HL-60/S4 treated with phorbol 12-myristate 13-acetate at 8.2 ng/mL for 4 days and 3 days (cell line): ENCODE results near the gene CACNA1D.

Source experiments
- in situ Hi-C: fragments of 300-500 bp; cut with MboI; formaldehyde crosslinking; loops from 2 replicates; pipeline ENCODE4 v1.15.0; 2022; ENCODE audit warnings: low sequenced_read_pairs

CACNA1D gene

DNA sequence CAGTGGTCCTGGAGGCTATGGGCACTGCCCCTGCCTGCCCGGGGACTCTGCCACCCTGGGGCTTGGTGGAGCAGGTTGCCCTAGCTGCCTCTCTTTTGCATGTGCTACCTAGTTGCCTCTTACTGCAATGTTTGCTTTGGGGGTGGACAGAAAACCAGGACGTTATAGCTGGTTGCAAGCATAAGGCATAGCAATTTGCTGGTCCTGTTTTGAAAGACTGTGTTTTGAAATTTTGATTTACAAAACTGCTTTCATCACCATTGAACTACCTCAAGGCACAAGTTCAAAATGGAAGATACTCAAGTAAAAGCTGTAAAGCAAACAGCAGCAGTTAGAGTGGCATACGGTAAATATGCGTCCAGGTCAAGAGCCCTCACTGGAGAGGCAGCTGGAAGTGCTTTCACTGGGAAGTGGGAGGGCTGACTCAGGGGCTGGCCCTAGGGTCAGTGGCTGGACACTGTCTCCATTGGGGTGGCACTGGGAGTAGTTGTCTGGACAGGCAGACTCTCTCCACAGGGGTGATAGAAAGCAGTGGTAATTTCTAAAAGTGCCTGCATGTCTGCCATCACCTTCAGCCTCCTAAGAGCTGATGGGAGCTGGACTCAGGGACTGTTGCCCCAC is 213.7 kb downstream of the CACNA1D start:
- in situ Hi-C loops: loop anchor here (25.0 kb wide), 1 partner anchor 596 kb away; no protein-coding TSS in a partner anchor

DNA sequence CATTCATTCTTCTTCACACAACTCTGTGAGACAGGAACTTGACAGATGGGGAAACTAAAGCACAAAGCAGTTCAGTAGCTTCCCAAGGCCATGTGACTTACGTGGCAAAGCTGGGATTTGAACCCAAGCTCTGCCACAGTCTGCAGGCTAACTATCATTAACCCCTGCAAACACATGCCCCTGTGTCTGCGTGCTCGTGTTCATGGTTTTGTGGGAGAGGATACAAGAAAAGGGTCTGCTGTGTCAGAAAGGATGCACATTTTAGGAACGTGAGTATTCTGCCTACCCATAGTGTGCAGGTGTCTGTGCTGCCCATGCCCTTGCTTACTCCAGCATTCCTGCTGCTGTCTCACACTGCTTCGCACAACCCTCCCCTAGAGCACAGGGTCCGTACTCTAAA is 214.8 kb downstream of the CACNA1D start:
- in situ Hi-C loops: loop anchor here (25.0 kb wide), 1 partner anchor 597 kb away; no protein-coding TSS in a partner anchor

DNA sequence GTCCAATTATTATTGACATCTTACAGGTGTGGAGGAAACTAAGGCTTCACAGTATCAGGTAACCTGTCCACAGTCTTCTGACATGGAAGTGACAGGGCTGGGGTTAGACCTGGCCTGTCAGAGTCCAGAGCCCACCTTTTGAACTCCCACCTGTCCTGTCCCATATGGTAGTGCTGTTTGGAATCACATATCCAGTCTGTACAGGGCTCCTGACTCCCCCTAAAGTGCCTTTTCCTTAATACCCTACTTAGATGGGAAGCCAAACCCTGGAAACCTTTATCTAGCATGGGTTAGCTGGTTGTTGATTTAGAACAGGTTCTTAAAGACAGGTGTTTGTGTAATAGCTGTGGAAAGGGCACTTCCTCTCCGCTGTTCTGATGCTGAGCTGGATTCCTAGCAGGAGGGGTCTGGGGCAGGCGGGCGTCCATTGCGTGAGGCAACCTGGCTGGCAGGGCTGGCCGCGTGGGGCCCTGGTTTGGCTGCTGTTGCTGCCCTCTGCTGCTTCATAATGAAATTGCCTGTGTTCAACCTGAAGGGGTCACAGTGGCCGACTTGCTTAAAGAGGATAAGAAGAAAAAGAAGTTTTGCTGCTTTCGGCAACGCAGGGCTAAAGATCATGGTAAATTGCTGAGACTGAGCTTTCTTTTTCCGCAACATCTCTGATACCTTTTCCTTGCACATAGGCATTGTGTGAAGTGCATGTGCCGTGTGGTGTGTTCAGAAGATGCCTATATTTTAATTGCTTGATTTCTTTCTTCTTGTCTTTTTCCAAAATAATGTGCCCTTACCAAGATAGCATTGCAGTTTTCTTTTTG is 215.7 kb downstream of the CACNA1D start:
- in situ Hi-C loops: loop anchor here (25.0 kb wide), 1 partner anchor 598 kb away; no protein-coding TSS in a partner anchor

DNA sequence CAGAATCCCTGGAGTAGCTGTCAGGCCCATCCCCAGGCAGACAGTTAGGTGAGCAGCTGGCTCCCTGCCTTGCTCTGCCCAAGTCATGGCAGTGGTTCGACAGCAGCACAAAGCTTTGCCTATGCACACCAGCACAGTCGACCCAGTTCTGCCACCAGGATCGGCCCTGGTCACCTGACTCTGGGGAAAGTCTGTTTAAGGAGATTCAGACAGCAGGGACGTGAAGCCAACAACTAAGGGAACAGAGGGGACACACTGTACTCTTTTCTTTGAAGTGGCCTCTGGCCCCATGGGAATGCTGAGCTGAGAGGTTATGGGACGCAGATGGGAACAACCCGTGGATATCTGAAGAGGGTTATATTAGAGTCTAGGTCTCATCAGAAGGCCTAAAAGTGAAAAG is 217.0 kb downstream of the CACNA1D start:
- in situ Hi-C loops: loop anchor here (25.0 kb wide), 1 partner anchor 599 kb away; no protein-coding TSS in a partner anchor

DNA sequence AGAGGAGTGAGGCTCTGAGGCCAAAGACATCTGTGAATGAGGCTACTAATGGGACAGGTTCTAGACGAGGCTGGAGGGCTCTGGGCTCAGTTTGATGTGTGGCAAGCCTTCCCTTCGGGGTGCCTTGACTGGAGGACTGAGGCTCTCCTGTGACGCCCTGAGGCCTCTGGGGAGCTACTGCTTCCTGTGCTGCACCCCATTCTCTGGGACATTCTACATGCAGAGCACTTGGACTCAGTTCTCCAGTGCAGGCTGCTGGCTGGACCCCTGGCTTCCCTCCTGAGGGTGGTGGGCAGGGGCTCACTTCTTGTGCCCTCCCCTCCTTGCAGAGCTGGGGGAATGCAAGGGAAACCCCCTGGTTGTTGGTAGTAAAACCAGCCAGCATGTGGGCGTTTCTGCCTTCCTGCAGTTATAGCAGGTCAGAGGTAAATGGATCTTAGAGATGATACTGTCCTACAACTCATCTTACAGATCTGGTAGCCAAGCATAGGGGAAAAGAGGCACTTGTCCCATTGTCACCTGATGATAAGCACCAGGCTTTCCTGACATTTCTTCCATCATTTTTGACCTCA is 218.5 kb downstream of the CACNA1D start:
- in situ Hi-C loops: loop anchor here (25.0 kb wide), 1 partner anchor 601 kb away; no protein-coding TSS in a partner anchor

DNA sequence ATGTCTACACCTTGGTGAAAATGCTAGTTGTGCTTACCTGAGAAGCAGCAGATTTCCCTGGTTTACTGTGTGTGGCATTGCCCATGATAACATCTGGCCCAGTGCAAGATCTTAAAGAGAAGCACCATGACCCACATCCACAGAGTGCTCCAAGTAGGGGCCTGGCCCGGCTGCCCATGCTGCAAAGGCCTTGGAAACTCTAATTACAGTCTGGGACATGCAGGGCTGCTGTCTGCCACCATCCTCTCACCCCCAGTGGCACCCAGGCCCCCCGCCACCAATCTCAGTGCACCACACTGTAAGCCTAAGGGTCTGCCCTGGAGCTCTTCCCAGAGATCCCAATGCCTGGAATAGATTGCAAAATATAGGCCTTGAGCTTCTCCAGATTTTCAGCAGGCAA is 219.2 kb downstream of the CACNA1D start:
- in situ Hi-C loops: loop anchor here (25.0 kb wide), 1 partner anchor 601 kb away; no protein-coding TSS in a partner anchor

DNA sequence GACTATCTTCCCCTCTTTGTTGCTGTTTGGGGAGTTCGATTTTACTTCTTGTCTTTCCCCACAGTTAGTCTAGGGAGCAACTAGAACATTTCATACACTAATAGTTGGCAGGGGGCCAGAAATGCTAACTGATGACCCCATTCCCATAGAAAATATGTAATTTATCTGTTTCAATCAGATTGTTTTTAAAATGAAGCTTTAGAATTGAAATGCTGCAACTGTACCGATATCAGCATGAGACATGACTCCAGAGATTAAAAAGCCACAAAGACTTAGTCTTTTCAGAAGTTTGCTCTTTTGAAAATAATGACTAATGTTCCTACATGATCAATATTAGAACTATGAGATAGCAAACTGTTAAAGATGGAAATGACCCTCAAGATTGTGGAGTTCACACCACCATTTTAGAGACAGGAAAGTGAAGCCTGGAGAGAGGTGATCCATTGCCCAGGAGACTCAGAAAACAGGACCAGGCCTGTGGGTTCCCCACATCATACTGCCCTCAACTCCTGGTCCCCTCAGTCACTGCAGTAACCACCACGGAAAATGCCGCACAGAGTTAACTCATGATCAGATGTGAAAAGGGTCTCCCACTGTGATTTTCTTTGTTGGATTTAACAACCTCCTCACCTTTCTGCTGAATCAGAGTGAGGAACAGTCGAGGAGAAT is 221.5 kb downstream of the CACNA1D start:
- in situ Hi-C loops: loop anchor here (25.0 kb wide), 1 partner anchor 604 kb away; no protein-coding TSS in a partner anchor

DNA sequence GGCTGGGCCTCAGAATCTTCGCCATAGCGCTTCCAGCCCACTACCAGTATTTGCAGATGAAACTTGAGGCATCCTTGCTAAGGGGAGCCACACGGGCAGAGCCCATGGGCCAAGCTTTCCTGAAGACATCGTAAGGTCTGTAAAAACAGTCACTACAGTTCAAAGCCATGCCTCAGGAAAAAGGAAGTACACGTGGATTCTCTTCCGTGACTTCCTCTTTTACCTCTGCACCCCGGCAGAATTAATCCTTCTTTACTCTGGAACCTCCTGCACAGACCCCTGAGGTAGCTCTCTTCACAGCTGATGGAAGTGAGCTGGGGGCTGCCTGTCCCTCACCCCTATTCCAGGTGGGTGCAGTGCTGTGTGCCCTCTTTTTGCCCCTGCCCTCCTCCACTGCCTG is 222.6 kb downstream of the CACNA1D start:
- in situ Hi-C loops: loop anchor here (25.0 kb wide), 1 partner anchor 605 kb away; no protein-coding TSS in a partner anchor

DNA sequence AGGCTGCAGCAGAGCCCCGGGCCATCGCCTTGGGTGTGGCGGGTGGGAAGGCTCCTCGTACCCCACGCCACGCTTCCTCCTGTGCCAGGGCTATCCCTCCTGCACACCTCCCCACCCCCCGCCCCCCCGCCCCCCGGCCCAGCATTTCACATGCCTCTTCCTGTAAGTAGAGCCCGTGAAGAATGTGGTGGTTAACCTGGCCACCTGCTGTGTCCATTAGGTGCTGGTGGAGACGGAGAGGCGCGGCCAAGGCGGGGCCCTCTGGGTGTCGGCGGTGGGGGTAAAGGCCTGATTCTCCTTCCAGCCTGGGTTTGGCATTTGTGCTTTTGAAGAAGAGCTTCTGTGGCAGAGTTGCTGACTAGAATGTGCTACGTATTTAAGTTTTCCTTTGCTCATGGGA is 224.1 kb downstream of the CACNA1D start:
- in situ Hi-C loops: loop anchor here (25.0 kb wide), 1 partner anchor 606 kb away; no protein-coding TSS in a partner anchor

DNA sequence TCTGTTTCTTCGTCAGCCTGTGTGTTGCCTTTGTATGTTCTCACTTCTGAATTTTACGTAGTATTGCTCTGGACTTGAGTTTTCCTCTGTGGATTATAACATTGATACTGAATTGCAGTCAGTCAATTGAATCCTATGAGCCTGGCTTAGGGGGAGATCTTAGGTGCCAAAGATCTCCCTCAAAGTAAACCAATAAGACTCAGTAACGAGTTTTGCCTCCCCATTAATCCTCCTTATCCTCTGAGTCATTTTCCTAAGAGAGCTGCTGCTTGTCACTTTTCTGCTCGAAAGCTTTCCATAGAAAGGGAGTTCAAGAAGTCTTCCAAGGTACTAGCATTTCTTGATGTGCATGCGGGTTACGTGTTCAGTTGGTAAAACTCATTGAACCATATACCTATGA is 225.4 kb downstream of the CACNA1D start:
- in situ Hi-C loops: loop anchor here (25.0 kb wide), 1 partner anchor 607 kb away; no protein-coding TSS in a partner anchor

DNA sequence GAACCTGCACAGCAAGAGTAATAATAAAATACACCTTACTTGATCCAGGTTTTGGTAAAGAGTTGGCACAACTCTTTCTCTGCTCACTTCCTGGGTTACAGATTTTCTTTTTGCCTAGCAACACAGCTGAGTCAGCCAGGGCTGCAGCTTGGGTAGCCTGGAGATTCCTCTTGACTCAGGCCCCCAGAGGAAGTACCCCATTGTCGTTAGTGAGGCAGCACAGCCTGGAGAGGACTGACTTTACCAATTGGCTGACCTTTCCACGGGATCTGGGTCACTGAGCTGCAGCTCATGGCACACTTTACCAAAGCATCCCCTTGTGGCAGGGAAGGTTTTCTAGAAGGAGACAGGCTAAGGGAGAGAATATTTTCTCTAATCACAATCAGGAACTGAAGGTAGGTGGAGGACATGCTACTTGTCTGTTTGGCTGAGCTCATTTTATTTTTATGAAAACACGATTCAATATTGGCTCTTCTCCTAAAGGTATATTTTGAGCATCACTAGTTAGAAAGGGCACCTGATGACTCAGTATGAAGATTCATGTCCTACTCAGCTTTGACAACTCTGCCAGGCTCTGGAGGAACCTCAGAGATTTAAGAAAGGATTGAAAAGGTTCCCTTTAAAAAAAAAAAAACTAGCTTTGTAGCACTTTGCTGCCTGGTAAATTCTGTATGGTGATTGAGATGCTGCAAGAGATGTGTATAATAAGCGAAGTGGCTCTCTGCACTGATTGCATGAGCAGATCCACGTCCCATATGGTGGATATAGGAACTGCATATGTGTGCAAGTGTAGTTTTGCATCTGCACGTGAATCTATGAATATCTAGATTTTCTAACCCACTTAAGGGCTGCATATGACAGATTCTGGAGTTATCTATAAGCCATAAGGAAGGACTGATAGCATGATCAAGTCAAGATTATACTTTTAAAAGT is 227.0 kb downstream of the CACNA1D start:
- in situ Hi-C loops: loop anchor here (25.0 kb wide), 1 partner anchor 609 kb away; no protein-coding TSS in a partner anchor

DNA sequence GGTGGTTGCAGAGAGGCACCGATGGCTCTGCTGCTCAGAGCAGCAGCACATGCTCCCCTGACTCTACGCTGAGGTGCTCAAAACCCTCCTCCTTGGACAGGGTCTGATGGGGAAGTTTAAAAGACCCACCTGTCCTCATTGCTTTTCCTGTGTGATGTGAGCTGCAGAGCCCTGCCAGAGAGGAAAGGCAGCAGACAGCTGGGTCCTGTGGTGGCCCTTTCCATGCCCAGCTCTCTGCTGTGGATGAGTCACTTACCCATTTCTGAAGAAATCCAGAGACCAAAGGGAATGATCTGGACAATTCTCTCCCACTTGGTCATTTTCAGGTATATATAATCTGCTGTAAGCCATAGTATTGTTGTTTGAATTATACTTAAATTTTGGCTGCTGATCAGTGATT is 230.2 kb downstream of the CACNA1D start:
- in situ Hi-C loops: loop anchor here (25.0 kb wide), 1 partner anchor 612 kb away; no protein-coding TSS in a partner anchor

DNA sequence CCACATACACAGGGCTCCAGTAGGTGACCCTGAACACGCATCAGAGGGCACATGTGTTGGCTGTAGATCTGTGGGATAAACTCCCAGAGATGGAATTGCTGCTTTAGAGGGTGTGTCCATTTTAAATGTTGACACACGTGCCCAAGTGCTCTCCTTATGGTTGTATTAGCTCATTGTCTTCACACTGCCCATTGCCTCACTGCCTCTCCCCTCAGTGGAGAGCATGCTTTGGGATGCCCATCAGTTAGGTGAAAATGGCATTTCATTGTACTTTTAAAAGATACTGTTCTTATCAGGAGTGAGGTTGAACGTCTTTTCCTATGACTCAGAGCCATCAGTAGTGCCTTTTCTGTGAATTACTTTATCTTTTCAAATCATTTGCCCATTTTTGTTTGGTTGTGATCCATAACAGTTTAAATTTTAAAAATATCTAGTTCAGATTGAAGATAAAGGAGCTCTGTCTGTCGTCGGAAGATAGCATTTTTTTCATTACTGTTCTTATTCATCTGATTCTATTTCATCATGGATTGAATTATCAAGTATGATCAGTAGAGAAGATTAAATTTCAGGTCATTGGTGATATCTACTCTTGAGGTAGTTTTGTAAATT is 231.1 kb downstream of the CACNA1D start:
- in situ Hi-C loops: no loop called here

DNA sequence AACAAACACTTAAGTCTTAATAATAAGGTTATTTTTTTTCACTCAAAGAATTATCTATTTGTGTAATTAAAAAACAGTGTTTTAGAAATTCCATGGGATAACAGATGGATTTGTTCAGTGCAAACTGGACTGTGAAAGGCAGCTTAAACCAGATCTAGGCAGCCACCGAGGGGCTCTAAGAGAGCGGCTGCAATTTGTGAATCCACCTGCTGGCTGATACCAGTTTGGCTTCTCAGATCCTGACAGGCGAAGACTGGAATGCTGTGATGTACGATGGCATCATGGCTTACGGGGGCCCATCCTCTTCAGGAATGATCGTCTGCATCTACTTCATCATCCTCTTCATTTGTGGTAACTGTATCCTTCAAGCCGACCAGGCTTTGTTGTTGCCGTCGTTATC is 232.2 kb downstream of the CACNA1D start:
- in situ Hi-C loops: no loop called here

DNA sequence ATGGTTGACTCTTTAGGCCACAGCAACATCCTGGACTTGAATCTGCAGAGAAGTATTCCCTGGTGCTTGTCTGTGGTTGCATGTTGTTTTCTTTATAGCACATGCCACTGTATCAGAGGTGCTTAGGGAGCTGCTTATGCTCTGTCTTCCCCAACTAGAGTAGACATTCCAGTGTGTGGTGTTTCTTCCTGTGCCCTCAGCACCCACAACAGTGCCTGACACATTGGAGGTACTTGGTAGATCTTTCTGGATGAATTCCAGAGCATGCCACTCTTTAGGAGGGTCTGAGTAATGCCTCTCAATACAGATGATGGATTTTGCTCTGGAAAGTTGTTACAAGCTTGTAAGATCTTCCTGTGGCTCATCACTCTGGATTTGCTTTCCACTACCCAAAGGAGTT is 234.2 kb downstream of the CACNA1D start:
- in situ Hi-C loops: no loop called here

DNA sequence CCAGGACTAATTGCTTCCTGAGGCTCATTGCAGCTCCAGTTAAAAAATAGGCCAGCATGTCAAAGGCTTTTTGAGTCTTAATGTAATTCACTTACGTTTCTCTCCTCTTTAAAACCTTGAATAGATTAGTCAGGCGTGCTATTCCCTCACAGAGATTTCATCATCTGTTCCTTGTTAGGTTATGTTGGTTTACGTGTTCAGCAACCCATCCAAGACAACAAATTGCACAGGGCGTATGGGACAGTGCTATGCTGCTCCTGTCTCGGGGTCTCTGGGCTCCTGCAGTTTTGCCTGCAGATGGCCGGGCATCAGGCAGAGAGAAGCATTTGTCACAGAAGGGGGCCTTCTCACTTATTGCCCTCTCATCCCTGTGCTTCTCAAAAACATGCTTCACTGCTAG is 234.7 kb downstream of the CACNA1D start:
- in situ Hi-C loops: no loop called here

DNA sequence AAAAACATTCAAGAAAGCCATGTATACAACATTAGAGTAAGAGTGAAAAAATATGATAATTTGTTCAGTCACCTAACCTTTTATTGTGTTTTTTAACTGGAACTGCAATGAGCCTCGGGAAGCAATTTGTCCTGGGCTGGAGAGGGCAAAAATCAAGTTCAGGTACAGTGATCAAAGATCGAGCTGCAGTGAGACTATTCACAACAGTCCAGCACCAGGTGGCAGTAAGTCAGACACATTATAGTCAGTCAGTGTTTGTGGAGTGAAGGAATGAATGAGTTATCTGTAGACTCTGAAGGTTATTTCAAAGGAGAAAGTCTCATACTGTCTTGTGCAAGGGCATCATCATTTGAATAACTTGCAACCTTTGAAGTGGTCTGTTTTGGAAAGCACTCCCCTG is 235.2 kb downstream of the CACNA1D start:
- in situ Hi-C loops: no loop called here

DNA sequence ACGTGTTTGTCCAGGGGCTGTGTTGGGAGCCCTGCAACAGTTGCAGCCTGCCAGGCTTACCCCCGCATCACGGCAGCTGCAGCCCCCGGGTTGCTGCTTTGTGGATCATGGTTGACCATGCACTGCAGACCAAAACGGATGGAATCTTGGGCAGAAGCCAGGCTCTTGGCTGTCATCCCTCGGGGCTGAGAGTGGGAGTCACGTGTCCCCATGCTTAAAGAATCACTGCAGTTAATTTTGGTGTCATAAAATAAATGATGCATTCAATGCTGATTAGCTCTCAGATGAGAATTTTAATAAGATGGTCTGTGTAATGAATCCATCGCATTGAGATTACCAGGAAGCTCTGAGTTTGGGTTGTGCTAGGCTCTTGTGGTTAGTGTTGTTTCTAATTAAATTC is 236.2 kb downstream of the CACNA1D start:
- in situ Hi-C loops: no loop called here

DNA sequence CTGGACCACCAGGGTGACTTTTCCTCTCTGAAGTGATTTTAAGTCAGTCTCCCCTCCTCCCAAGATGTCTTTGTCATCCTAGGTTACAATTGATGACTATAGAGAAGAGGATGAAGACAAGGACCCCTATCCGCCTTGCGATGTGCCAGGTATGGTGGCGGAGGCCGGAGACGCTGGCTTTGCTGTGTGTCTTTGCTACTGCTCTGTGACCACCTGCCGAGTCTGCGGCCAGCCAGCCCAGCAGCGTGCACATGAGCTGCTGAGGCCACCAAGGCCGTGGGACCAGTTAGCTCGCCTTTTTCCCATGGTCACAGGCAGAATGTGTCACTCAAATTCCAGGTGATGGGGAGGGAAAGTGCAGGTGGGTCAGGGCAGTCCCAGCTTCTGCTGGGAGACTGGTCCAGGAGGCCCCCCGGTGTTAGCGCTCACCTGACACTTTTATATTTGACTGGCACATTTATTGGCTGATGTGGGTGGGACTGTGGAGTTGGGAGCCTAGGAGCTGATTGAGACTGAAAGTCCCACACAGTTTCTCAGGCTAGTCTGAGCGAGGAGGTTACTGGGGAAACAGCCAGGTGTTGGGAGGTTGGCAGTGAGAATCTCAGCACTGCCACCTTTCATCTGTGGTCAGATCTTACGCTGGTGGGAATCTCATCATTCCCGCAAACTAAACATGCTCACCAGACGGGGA is 237.7 kb downstream of the CACNA1D start:
- in situ Hi-C loops: no loop called here
